GM21825 (cell line): ENCODE data around the gene APH1A.
"Not testable (repeated sequence)": the region's sequence is repeated elsewhere in the genome, so short reads cannot be mapped to it uniquely, and the experiment has no call there.

Experiments
- ATAC-seq: cut with Tn5 transposase; IDR thresholded peaks from one replicate; pipeline ENCODE4 v1.9.1; 2021; ENCODE audit warnings: mild to moderate bottlenecking, moderate library complexity; ENCODE audit not compliant: unreplicated experiment

APH1A gene

GRCh38 chr1:150268705-150269403 lies at the start of gene APH1A:
Gene APH1A (minus strand): TSS chr1:150269016. CDS start chr1:150268810, 206 bp downstream.
- ATAC-seq, result peak; percentile 78

GRCh38 chr1:150314691-150315090 lies 45.9 kb upstream of the APH1A start:
- not testable (repeated sequence) for ATAC-seq

- ATAC-seq, result no peak
Measured at GRCh38 chr1:150311762-150312161, 42.9 kb upstream of the APH1A start.

GRCh38 chr1:150309758-150310508 lies 41.1 kb upstream of the APH1A start:
- no peak for ATAC-seq

- not testable (repeated sequence) for ATAC-seq
Measured at GRCh38 chr1:150308585-150308984, 39.8 kb upstream of the APH1A start.

- no peak for ATAC-seq
Measured at GRCh38 chr1:150302902-150303301, 34.1 kb upstream of the APH1A start.

GRCh38 chr1:150302338-150302737 lies 33.5 kb upstream of the APH1A start:
- ATAC-seq, result no peak

- no peak for ATAC-seq
Measured at GRCh38 chr1:150299716-150300115, 30.9 kb upstream of the APH1A start.

- ATAC-seq, result no peak
Measured at GRCh38 chr1:150295476-150295875, 26.7 kb upstream of the APH1A start.

- ATAC-seq, result peak; percentile 94
Measured at GRCh38 chr1:150293433-150294253, 24.8 kb upstream of the APH1A start, which contains the start of gene MRPS21. Gene MRPS21 (plus strand): TSS chr1:150293861. CDS start chr1:150294367, 506 bp downstream.

GRCh38 chr1:150288822-150289221 lies 20.0 kb upstream of the APH1A start:
- no peak for ATAC-seq

- no peak for ATAC-seq
Measured at GRCh38 chr1:150288382-150288781, 19.6 kb upstream of the APH1A start.

- ATAC-seq, result no peak
Measured at GRCh38 chr1:150283260-150283659, 14.4 kb upstream of the APH1A start.

GRCh38 chr1:150282558-150282958 lies 13.7 kb upstream of the APH1A start:
- ATAC-seq, result no peak

GRCh38 chr1:150281758-150282557 lies 13.1 kb upstream of the APH1A start, which contains the start of gene CIART:
Gene CIART (plus strand): TSS chr1:150282554. CDS start chr1:150283268, 714 bp downstream.
- ATAC-seq, result peak; percentile 63

GRCh38 chr1:150281221-150281757 lies 12.5 kb upstream of the APH1A start:
- no peak for ATAC-seq

GRCh38 chr1:150280138-150280707 lies 11.4 kb upstream of the APH1A start:
- ATAC-seq, result no peak

- ATAC-seq, result no peak
Measured at GRCh38 chr1:150273311-150273710, 4.5 kb upstream of the APH1A start.

GRCh38 chr1:150271291-150271959 lies 2.6 kb upstream of the APH1A start:
- ATAC-seq, result no peak
